ENCODE measurements around the gene APOOL. TPM values are rescaled to one million over a fixed set of nuclear protein-coding genes. Genes with fewer than 3 reads are reported as not detected.

APOOL gene
- total RNA-seq = 9.8 and 14.0 TPM in 2 replicates

GRCh38 chrX:85003655-85004244, at the start of gene APOOL:
Gene APOOL (plus strand): TSS chrX:85003877. CDS start chrX:85003913, 36 bp downstream.

Other genes starting within 250 kb of the APOOL start
- not detected in 2 replicates for gene SATL1, start 239.9 kb downstream of the APOOL start, total RNA-seq
- gene ZNF711, start 240.1 kb downstream of the APOOL start, total RNA-seq = under 0.01 and 0.29 TPM in 2 replicates

All from smooth muscle cell of trachea (primary cell).